Right lobe of liver (tissue), 6 donors: Measurements from ENCODE around the gene BOLA3. TPM values are rescaled to one million over a fixed set of nuclear protein-coding genes. Genes with fewer than 3 reads are reported as not detected.

Source experiments
- ATAC-seq, 4 donors: fragments of 200-7000 bp; cut with Tn5 transposase; one replicate each; pipeline ENCODE4 v1.9.1; 2020; ENCODE audit warnings: mild to moderate bottlenecking in 4 of 4, moderate library complexity in 4 of 4
- DNase-seq, 3 donors: peaks; one replicate each; pipeline ENCODE4 v3.0.0-alpha.2; 2020
- H3K27ac ChIP-seq, 3 donors: fragments of 200-600 bp; one replicate each; pipeline ENCODE4 v1.8.0; 2022
- H3K27me3 ChIP-seq, 2 donors: fragments of 200-600 bp; one replicate each; pipeline ENCODE4 v1.8.0; 2022
- H3K36me3 ChIP-seq, 4 donors: fragments of 200-600 bp; sonication (generic) in 1 of 4; one replicate each; pipeline versions ENCODE4 v1.5.1 to v1.8.0; 2017 to 2022; ENCODE audit warnings: control low read depth in 1 of 4
- H3K4me1 ChIP-seq, 4 donors: fragments of 200-600 bp; sonication (generic) in 1 of 4; one replicate each; pipeline versions ENCODE4 v1.5.1 to v1.8.0; 2017 to 2022; ENCODE audit warnings: control low read depth in 1 of 4
- H3K4me3 ChIP-seq, 3 donors: fragments of 200-600 bp; one replicate each; pipeline ENCODE4 v1.8.0; 2022
- H3K9me3 ChIP-seq, 4 donors: fragments of 200-600 bp; sonication (generic) in 1 of 4; one replicate each; pipeline versions ENCODE4 v1.5.1 to v1.8.0; 2017 to 2022; ENCODE audit warnings: control low read depth in 1 of 4
- CTCF ChIP-seq, 4 donors: fragments of 200-600 bp in 3 of 4; fragments of 450-650 bp in 1 of 4; IDR thresholded peaks; one replicate each; pipeline versions ENCODE4 v1.5.1 to v1.8.0; 2016 to 2022; ENCODE audit warnings: antibody characterized with exemption in 4 of 4, mild to moderate bottlenecking in 2 of 4
- POLR2A ChIP-seq: fragments of 450-650 bp; IDR thresholded peaks from one replicate; pipeline ENCODE4 v1.6.1; 2017; ENCODE audit warnings: antibody characterized with exemption, mild to moderate bottlenecking
- WGBS: methylation state at CpG from one replicate; pipeline ENCODE4 v1.1.6; 2018; ENCODE audit warnings: low coverage, low lambda C conversion rate; ENCODE audit not compliant: insufficient coverage; ENCODE audit errors: missing lambda C conversion rate; 5-methylcytosine and 5-hydroxymethylcytosine counted together
- intact Hi-C, 2 donors: fragments of 100-400 bp; cut with DNase I; formaldehyde crosslinking; loops; one replicate each; pipeline versions ENCODE4 v1.11.2 to v1.14.1; 2022
- total RNA-seq, 6 experiments: library from RNA; depleted of rRNA in 2 of 6; stranded (reverse); fragments of >200 nt in 2 of 6; fragmentation: NEBNext Ultra II Directional in 3 of 6; extraction: Animal tissue kit (Norgen Biotek cat#: 25700) in 3 of 6; gene quantifications; one replicate each; pipeline versions ENCODE4 v1.1.0 to v1.2.4, GENCODE V29; 2016 to 2023
- donor health status: DM: no; HTN: yes; CAD: no.
- donor health status: DM: no; HTN: no; CAD: no.
- donor health status: DM: no; HTN: no; CAD: no.
- donor health status: DM: no; HTN: yes; CAD: no.
- donor health status: DM: no; HTN: yes; CAD: no.

The BOLA3 gene
- total RNA-seq, 6 experiments from 2014 or later, result 14.6 to 58.6 (median 16.0) TPM

- peak; percentile 48 to 74 (median 58) for TF ChIP-seq CTCF (IDR thresholded peaks at IDR 0.05)
- no peak for TF ChIP-seq POLR2A
- peak; percentile 96 to 99 (median 99) for ATAC-seq
- H3K4me3 ChIP-seq, result peak overlapping the region; percentile 58 to 67 (median 61)
- 11% methylated on average over 28 of the region's 59 CpGs for WGBS
- no peaks in the 10 kb centered on the region for H3K36me3 ChIP-seq
- peaks cover 0 to 5% (median 0%) of the 10 kb centered on the region in 4 donors for H3K4me1 ChIP-seq
- no peaks in the 10 kb centered on the region for H3K9me3 ChIP-seq
- intact Hi-C loops, result no loop called here
- peak overlapping the region in 2 of 3 donors; percentile 38 to 62 for H3K27ac ChIP-seq
- H3K27me3 ChIP-seq, result no peaks in the 10 kb centered on the region
- DNase-seq, result peak; percentile 77 to 83 (median 78)
These were observed 27.5 kb downstream of the BOLA3 start for GRCh38 chr2:74119912-74120825.

- intact Hi-C loops, result no loop called here
- ATAC-seq, result peak in 1 of 4 donors; percentile 21
These were observed 28.4 kb downstream of the BOLA3 start for GRCh38 chr2:74119339-74119738.

GRCh38 chr2:74111380-74111779 lies 36.3 kb downstream of the BOLA3 start:
- TF ChIP-seq CTCF (IDR thresholded peaks at IDR 0.05), result no peak
- Histone ChIP-seq H3K36me3 (no peaks in the 10 kb centered on the region), H3K9me3 (no peaks in the 10 kb centered on the region), H3K27me3 (no peaks in the 10 kb centered on the region), H3K4me3 (no peak overlapping the region), H3K27ac (no peak overlapping the region), H3K4me1 (no peaks in the 10 kb centered on the region)
- ATAC-seq, result no peak
- intact Hi-C loops, result no loop called here
- no peak for DNase-seq

More at GRCh38 chr2:74119339-74119738, 28.4 kb downstream of the BOLA3 start:
- no peaks in the 10 kb centered on the region for H3K36me3 ChIP-seq
- no peaks in the 10 kb centered on the region for H3K27me3 ChIP-seq
- peak overlapping the region in 1 of 3 donors; percentile 67 for H3K4me3 ChIP-seq
- no peaks in the 10 kb centered on the region for H3K9me3 ChIP-seq
- TF ChIP-seq CTCF (IDR thresholded peaks at IDR 0.05) (no peak), POLR2A (no peak)
- no peak overlapping the region for H3K27ac ChIP-seq
- DNase-seq, result no peak
- H3K4me1 ChIP-seq, result peaks cover 0 to 5% (median 0%) of the 10 kb centered on the region in 4 donors

GRCh38 chr2:74110537-74110936 lies 37.2 kb downstream of the BOLA3 start:
- no peak for DNase-seq
- Histone ChIP-seq H3K9me3 (no peaks in the 10 kb centered on the region), H3K4me3 (no peak overlapping the region), H3K27ac (no peak overlapping the region), H3K36me3 (no peaks in the 10 kb centered on the region), H3K27me3 (no peaks in the 10 kb centered on the region), H3K4me1 (no peaks in the 10 kb centered on the region)
- intact Hi-C loops, result no loop called here
- WGBS, result 78% methylated on average over 3 of the region's 3 CpGs
- ATAC-seq, result no peak
- TF ChIP-seq POLR2A (no peak), CTCF (IDR thresholded peaks at IDR 0.05) (no peak)
